Esophagus mucosa (tissue), 1 donor: ENCODE data around the gene TRPV5. TPM values are rescaled to one million over a fixed set of nuclear protein-coding genes. Genes with fewer than 3 reads are reported as not detected.

ENCODE experiments used
- ATAC-seq: fragments of 200-7000 bp; cut with Tn5 transposase; one replicate; pipeline ENCODE4 v1.9.1; 2020
- total RNA-seq: library from RNA; stranded (reverse); gene quantifications from one replicate; pipeline ENCODE4 v1.2.4, GENCODE V29; 2023
- donor health status: DM: yes; HTN: yes; CAD: no.

TRPV5 gene
- total RNA-seq, 1 donor from 2014 or later: not detected

GRCh38 chr7:142884286-142884640 is 49.3 kb downstream of the TRPV5 start:
- no peak for ATAC-seq

DNA sequence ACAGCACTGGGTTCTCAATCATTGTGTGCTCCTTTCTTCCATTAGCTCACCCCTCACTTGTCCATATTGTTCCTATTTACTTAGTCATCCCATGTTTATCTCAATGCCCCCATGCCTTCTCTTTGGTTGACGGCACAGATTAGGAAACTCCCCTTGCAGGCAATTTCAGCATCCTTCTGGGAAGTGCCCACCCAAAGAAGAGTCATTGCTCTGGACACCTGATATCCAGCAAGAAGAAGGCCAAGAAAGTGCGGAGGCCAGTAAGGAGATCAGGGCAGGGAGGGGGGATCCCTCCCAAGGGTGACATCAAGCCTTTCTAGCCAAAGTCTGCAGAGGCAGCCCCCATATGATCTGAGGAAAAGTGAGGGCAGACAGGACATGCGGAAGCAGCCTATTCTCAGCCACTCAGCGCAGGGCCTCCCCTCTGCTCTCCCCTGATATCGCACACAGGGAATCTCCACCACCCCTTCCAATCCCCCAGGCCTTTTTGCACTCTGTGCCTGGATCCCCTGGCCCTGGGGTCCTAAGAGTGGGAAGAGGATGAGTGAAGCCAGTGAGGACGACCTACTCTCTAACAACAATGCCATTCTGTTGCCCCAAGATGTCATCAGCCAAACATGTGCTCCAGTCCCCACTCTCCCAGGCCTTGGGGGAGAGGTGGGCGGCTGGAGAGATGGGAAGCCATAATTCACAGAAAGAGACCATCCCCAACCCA is 49.8 kb downstream of the TRPV5 start:
- no peak for ATAC-seq

DNA sequence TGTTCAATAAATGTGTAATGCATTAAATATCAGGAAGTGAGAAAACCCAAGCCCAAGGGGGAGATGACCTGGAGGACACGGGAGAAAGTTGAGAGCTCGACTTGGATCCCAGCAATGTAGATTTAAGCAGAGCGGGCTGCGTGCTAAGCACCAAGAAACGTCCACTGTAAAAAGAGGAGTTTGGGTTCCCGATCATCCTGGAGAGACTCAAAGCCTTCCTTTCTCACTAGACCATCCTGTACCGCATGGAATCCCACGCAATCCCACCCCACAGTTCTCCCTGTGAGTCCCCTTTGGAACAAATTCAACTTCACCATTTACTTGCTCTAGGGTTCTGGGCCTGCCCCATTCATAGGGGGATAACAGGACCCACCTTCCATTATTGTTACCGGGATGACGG is 50.4 kb downstream of the TRPV5 start:
- no peak for ATAC-seq

DNA sequence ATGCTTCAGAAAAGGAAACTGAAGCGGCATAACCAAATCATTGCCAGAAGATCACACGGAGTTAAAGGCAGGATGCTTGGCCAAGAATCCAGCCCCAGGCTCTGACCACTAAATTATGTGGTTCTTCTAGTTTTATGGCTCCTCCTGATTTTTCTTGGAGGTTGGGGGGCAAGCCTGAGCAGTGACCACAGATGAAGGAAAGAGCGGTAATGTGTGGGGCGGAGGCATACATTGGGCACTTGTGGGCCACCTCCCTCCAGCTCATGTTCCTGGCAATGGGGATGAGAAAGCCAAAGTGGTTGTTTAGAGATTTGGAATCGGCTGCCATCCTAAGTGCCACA is 51.2 kb downstream of the TRPV5 start:
- no peak for ATAC-seq

DNA sequence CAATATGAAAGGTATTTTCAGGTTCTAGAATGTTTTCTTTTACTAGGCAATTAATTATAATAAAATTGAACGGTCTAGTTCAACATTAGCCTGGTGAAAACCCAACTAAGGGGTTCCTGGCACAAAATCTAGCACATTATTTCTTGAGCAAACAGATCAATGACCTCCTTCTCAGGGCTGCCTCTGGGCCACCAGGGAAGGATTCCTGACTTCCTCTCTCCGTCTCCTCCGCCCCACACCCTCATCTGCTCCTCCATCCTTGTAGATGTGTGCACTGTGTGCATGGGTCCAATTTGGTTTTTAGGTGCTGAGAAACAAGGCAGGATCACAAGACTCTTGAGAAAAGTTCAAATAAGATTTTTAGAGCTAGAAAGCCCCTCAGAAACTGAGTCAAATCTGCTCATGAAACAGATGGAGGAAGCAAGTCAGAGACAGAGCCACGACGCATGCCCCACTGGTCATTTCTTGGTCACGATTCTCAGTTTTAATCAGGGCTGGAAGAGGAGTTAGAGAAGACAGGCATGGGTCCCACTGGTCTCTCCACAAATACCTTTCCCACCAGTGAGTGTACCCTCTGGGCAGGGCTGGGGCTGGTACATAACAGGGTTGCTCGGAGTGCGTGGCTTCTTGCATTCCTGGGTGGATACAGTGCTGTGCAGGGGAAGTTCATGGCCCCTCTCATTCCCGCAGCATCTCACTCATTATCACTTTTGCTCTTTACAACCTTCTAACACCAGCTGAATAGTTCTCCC is 51.8 kb downstream of the TRPV5 start:
- ATAC-seq: no peak

DNA sequence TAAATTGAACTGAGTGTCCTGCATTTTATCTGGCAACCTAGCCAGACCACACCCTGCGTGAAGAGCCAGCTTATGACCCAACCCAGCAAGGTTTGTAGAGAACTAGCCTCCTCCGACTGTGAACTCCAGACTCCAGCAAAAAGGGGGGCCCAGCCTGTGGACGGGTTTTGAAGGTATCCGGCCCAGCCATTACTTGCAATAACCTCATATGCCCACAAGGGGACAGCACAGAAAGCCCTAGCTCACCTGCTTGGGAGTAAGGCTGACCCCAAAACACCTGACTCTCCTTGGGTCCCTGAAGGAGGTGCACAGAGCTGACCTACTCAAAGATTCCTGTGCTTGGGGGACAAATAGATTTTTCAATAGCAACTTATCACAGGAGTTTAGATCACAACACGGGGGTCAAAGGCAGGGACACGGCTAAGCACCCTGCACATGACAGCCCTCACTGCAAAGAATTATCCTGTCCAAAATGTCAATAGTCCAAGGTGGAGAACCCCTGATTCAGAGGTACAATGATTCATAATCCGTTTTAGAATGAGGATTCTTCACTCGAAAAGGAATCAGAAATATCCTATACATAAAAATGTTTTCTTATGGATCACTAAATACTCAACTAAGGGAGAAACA is 52.6 kb downstream of the TRPV5 start:
- ATAC-seq: peak; percentile 19

GRCh38 chr7:142879060-142879459 is 54.5 kb downstream of the TRPV5 start:
- ATAC-seq: no peak

DNA sequence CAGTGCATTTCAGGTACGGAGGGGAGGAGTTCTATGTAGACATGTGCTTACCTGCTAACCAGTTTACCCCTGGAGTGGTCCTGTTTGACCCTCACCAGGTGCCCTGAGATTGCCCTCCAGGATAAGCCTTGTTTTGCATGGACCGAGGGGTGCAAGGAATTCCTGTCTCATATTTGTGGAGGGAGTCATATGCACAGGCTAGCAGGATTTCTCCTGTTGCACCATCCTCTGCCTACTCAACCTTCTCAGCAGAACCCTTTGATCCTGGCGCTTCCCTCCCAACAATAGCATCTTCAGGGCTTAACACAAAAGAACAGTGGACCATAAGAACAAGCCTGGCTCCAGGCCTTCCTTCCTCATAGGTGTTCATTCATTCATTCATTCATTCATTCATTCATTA is 55.2 kb downstream of the TRPV5 start:
- ATAC-seq: no peak

DNA sequence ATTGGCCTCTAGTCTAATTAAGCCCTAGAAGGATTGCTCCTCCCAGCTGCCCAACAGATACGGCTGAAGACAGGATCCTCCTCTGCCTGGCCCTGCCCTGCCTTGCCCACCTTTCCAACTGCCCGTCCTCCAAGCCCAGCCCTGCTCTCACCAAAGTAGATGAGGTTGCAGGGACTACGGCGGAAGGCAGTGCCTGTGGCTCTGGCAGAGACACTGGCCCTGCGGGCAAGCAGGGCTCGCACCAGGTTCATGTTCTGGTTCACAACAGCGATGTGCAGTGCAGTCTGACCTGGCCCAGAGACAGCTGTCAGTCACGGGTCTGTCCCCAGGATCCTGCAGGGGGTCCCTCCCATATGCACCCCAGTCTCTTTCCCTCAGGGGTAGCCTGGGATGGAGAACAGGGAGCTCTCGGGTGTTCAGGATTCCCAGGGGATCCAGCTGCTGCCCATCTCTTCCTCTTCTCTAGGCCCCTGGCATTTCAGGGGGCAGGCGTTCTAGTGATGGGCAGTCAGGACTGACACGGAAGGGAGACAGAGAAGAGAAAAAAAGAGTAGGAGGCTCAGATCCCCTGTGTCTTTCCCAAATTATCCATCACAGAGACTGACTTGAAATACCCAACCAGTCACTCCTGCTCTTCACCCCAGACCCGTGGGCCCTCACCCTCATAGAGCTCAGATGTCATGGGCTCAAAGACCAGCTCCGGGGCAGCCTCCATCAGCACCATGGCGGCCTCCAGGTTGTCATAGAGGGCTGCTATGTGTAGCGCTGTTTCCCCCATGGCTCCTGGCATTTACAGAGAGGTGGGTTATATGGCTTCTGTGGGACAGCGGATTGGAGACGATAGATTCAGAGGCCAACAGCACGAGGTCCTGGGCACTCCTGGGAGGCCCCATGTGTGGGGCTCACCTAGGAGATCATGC is 56.3 kb downstream of the TRPV5 start:
- ATAC-seq: no peak

- no peak for ATAC-seq
Observed at GRCh38 chr7:142876236-142876960, 57.1 kb downstream of the TRPV5 start.

DNA sequence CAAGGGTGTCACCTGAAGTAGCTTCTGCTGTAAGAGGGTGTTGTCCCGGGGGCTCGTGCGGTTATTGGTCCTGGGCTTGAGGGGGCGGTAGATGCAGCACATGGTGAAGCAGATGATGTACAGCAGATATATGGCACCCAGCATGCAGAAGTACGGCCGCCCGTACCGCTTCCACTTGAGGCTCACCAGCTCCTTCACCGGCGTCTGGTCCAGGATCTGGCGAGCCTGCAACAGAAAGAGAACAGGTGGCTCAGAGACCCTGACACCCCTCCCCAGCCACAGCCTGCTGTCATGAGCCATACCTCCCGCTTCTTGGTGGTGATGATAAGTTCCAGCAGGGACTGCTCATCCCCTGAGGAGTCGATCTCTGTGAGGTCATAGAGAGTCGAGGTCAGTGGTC is 58.1 kb downstream of the TRPV5 start:
- ATAC-seq: no peak

DNA sequence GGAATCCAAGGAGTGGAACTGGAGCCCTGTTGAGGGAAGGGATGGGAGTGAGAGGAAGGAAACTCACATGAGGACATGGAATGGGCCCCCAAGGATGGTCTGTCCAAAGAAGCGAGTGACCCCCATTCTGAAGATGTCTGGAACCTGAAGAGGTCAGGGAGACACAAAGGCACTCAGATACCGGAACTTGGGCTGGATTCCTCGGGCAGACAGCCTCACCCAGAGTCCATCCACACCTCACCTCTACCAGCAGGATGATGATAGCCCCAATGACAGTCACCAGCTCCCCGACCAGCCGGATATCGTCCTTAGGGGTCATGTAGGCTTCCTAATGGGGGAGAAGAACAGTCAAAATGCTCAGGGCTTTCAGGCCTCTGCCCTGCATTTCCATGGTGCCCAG is 58.7 kb downstream of the TRPV5 start:
- ATAC-seq: no peak

DNA sequence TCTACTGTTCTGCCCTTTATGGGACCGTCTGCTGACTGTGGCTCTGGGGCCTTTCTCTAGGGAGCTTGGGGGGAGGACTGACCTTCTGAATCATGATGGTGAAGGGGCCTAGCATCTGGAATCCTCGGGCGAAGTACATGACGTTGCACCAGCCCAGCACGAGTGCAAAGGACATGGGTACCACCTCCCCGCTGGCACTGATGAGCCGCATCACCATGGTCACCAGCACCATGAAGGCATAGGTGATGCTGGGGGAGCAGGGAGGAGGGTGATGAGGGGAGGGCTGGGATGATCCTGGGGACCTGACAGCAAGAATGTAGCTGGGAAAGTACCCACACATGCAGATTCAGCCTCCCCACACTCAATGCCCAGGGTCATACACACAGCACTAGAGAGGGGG is 59.1 kb downstream of the TRPV5 start:
- ATAC-seq: no peak

DNA sequence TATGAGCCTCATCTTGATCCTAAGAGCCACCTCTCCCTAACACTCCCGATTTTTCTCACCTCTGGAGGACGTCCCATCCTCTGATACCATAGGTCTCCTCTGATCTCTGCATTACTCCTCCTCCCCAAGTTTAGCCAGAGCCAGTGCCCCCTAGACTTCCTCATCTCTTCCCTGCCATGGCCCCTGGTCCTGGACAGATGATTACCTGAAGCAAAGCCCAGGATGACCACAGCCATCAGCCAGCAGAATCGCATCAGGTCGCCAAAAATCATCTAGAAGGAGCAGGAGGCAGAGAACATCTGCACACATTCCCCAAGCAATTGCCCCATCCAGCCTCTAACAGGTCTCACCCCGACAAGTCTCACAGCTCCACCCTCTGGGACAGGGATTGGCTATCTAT is 59.7 kb downstream of the TRPV5 start:
- ATAC-seq: no peak

- ATAC-seq: peak; percentile 30
Observed at GRCh38 chr7:142873281-142873784, 60.2 kb downstream of the TRPV5 start.

GRCh38 chr7:142872106-142872675 is 61.4 kb downstream of the TRPV5 start:
- no peak for ATAC-seq

GRCh38 chr7:142871260-142872105 is 62.1 kb downstream of the TRPV5 start:
- no peak for ATAC-seq

DNA sequence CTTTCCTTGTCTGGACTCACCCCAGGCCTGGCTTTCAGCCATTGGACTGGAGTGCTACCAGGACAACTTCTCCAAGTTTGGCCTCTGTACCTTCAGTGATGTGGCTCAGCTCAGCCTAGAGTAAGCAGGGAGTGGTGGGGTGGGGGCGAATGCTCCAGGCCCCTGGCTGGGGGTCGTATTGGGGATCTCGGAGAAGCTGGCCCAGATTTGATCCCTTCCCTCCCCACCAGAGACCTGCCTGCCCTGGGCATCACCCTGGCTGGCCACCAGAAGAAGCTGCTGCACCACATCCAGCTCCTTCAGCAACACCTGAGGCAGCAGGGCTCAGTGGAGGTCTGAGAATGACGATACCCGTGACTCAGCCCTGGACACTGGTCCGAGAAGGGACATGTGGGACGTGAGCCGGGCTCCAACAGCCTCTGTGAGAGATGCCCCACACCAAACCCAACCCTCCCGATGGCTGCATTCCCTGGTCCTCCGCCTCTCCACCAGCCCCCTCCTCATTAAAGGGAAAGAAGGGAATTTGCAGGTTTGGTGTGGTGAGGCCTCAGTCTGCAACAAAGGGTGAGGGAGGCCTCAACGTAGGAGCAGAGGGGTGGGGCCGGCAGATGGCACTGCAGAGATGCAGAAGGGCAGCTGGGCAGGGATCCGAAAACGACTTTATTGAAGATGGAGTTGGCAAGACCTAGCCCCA is 62.8 kb downstream of the TRPV5 start:
- no peak for ATAC-seq

DNA sequence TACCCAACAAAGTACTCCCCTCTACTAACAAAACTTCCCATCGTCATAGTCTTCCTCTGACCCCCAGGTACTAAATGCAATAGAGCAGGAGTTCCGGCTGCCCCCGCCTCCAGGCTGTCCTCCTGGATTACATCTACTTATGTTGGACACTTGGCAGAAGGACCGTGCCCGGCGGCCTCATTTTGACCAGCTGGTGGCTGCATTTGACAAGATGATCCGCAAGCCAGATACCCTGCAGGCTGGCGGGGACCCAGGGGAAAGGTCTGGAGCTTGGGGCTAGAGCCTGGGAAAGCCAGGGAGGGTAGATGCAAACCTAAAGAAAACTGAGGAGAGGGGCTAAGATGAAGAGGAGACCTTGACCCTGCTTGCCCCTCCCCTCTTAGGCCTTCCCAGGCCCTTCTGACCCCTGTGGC is 63.4 kb downstream of the TRPV5 start:
- no peak for ATAC-seq

- ATAC-seq: no peak
Observed at GRCh38 chr7:142869434-142869833, 64.1 kb downstream of the TRPV5 start.
